HG02970 (cell line): ENCODE results near the gene RPGRIP1.
"Not testable (repeated sequence)": the region's sequence is repeated elsewhere in the genome, so short reads cannot be mapped to it uniquely, and the experiment has no call there.

Experiments used
- ATAC-seq: cut with Tn5 transposase; IDR thresholded peaks from one replicate; pipeline ENCODE4 v1.9.1; 2021; ENCODE audit warnings: mild to moderate bottlenecking, moderate library complexity, moderate number of reproducible peaks; ENCODE audit not compliant: unreplicated experiment, low FRiP score

Gene RPGRIP1

DNA sequence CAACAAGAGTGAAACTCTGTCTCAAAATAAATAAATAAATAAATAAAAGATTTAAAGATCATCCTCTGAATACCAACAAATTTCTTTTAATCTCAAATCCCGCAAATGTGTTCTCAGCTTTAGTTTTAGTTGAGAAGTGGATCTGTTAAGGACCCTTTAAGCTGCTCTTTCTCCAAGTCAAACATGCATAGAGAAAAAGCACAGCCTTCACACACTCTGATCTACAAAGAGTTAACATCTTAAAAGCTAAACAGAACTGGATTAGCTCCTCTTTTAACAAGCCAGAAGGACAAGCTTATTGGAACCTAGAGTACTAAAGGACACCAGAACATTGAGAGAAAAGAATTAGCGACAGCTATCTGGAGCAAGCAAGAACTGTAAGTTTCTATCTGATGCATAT lies at the start of gene RPGRIP1:
Gene RPGRIP1, plus strand, starts transcription at position 301 of the 400 bp plus-strand sequence. CDS start 7,894 bp downstream, outside the sequence.
- no peak for ATAC-seq

DNA sequence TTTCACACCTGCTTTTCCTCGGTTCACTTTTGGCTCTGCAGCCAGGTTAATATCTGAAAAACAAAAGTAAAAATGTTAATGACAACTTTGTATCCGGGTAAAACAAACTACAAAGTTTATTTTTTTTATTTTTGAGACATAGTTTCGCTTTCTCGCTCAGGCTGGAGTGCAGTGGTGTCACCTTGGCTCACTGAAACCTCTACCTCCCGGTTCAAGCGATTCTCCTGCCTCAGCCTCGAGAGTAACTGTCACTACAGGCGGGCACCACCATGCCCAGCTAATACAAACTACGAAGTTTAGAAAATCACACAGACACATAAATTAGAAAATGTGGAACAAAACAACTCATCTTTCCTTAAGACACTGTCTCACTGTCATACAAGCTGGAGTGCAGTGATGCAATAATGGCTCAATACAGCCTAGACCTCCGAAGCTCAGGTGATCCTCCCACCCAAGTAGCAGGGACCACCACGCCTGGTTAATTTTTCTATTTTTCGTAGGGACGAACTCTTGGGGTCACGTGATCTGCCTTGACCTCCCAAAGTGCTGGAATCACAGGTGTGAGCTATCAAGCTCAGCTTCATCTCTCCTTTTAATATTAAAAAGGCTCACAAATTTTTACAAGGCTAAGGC lies 48.7 kb upstream of the RPGRIP1 start:
- no peak for ATAC-seq

DNA sequence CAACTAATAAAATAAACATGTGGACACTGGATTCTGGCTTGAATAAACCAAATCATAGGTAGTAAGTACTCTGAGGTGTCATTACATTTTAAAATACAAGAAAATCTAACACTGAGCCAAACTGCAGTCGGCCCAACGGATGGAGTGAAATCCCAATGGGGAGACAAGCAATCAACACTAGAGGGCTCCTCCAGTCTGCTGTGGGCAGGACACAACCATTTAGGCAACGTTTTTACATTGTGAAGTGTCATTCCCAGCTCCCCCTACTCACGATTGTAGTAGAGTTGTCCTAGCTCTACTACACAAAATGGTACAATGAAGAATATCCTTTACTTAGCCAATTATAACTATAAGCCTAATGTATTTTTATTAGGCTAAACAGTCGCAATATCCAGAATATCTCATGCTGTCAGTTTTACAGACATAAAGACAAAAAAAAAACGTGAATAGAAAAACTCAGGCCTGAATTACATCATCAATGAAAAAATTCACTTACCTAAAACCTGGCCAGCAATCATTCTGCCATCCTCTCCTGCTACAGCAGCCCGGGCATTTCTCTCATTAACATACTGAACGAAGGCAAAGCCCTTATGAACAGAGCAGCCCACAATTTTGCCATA lies 46.3 kb upstream of the RPGRIP1 start:
- ATAC-seq, result no peak

DNA sequence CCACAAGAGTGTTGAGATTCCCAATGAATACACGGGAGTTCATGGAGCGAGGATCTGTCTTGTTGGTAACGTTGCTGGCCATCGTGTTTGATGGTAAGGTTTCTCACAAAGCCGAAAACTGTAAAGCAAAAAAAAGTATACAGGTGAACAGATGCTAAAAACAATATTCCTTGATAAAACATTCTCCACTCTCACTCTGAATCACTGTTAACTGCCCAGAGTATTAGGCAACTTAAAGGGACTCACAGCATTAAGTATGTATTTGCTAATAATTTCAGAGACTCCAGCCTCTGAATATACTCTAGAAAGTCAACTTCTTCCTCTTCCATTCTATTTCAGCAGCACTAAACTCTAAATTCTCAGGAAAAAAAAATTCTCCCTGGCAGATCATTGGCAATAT lies 45.8 kb upstream of the RPGRIP1 start:
- ATAC-seq, result no peak

DNA sequence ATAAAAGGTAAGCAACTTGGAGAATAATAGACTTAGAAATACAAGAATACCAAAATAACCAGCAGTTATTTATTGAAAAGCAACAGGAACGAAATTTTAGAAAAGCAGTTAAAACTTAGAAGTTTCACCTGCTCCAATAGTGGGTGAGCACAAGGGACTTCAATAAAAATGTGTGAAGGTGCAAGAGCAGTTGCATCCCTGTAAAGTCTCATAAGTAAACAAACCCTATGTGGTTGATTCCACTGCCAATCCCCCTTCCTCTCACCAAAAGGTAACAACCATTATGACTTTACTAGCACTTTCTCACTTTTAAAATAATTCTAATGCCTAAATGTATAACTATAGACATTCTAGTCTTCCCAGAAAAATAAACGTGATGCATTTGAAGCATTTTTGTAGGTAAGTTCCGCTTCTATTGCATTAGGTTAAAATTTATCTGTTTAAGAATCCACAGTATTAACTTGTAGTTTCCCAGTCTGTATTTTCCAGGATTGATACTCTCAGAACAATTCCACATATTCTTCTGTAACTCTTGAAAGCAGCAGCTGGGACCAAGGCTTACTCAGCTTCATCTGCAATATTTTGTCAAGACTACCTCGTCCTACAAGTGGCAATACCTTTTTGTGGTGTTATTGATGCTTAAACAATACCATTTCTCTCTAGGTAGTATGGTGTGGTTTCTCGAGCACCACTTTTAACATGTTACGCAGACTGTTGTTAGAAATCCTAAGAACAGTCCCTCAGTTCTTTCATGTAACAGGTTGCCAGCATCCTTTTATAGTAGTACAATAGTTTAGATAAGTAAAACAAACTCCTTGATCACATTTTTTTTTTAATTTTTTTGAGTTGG lies 42.7 kb upstream of the RPGRIP1 start:
- ATAC-seq, result no peak

DNA sequence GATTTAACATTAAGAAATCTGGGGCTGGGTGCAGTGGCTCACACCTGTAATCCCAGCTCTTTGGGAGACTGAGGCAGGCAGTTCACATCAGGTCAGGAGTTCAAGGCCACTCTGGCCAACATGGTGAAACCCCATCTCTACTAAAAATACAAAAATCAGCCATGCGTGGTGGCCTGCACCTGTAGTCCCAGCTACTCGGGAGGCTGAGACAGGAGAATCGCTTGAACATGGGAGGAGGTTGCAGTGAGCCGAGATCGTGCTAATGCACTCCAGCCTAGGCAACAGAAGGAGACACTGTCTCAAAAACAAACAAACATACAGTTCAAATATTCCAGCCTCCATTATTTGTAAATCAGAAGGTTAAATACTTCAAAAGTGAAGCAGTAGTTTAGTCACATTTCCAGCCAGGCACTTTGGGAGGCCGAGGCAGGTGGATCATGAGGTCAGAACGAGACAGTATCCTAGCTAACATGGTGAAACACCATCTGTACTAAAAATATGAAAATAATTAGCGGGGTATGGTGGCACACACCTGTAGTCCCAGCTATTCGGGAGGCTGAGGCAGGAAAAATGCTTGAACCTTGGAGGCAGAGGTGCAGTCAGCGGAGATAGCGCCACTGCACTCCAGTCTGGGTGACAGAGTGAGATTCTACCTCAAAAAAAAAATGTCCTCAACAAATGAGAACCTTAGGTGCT lies 40.9 kb upstream of the RPGRIP1 start:
- ATAC-seq, result no peak

DNA sequence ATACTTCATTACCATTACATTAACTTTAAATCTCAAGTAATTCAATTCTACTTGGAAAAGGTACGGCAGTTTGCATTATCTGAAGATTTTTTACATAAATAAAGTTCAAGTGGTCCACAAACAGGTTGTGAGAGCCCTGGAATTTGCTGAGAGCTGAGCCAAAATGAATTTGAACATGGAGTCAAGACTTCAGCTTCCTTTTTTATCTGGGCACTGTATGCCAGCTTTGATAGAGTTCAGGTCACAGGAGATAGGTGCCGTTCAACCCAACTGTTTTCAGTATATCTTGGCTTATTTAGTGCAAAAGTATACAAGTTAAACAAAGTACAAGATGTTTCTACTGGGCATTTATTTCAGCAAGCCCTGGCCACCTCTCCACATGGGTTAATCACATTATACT lies 39.5 kb upstream of the RPGRIP1 start:
- no peak for ATAC-seq

DNA sequence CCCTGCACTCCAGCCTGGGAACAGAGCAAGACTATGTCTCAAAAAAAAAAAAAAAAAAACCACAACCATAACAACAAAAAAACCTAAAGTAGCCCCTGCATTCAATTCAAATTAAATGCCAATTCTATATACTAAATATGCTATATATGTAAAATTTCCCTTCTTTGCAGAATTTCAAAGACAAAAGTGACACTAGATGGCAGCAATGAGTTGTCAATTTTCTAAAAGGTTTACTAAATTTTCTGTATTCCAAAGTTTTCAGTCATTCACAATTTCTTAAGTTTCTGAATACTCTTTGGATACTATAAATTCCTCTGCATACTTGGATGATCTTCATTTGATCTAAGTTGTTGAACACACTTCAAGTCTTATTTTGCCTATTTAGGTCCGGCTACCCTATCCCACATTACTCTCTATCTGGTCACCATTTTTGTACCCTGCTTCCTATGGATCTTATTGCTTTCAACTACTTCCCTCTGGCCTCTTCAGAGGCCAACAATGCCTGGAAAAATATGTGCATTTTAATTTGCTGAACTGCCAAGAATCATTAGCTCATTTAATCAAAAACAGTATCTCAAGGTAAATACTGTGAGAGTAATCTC lies 38.6 kb upstream of the RPGRIP1 start:
- no peak for ATAC-seq

DNA sequence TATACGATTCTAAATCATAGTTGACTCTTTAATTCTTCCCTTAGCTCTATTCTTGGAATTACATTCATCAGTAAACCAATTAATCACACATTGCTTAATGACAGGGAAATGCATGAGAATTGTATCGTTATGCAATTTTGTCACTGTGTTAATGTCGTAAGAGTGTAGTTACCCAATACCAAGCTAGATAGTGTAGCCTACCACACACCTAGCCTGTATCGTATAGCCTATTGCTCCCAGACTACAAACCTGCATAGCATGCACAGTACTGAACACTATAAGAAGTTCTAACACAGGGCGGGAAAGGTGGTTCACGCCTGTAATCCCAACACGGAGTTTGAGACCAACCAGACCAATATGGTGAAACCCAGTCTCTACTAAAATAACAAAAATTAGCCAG lies 35.3 kb upstream of the RPGRIP1 start:
- no peak for ATAC-seq

DNA sequence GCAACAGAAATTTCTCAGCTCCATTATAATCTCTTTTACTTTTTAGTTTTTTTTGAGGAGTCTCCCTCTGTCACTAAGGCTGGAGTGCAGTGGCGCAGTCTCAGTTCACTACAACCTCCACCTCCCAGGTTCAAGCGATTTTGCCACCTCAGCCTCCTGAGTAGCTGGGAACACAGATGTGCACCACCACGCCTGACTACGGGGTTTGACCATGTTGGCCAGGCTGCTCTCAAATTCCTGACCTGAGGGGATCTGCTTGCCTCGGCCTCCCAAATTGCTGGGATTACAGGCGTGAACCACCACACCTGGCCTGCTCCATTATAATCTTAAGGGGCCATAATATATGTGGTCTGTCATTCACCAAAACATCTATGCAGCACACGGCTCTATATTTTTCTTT lies 34.1 kb upstream of the RPGRIP1 start:
- no peak for ATAC-seq

DNA sequence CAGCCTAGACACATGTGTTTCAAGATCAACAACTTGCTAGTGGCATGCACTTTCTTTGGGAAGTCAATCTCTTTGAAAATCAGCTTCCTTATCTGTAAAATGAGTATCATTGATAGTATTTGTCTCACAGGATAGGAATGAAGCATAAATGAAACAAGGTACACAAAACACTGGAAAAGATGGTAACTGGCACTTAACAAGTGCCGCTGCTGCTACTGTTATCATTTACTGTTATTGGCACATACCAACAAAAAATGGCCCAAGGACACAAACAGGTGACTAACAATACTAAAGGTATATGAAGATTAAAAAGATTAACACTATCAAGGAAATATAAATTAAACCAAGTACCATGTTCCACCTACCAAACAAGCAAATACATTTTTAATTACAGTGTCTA lies 31.5 kb upstream of the RPGRIP1 start:
- ATAC-seq, result no peak

DNA sequence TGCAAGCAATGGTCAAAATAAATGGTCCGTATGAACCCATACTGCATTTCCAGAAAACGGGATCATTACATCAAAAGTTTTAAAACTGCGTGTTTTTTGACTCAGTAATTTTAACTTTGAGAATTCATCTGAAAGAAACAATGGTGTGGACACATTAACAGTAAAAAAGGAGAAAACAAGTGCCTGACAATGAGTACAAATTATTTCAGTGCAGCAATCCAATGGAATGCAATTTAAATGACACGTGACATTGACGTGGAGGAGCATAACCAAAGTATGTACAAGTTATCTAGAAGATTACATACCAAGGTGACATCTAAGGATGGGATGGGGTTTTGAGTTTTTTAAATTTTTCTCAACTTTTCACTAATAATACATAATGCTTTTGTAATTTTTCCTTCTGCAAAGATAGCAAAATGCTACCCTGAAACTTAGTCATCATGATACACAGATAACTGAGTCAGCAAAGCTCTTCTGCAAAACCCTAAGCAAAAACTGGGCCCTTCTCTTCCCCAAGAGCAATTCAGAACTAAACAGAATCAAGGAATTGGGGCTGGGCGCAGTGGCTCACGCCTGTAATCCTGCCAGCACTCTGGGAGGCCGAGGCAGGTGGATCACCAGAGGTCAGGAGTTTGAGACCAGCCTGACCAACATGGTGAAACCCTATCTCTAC lies 31.0 kb upstream of the RPGRIP1 start:
- ATAC-seq, result no peak

DNA sequence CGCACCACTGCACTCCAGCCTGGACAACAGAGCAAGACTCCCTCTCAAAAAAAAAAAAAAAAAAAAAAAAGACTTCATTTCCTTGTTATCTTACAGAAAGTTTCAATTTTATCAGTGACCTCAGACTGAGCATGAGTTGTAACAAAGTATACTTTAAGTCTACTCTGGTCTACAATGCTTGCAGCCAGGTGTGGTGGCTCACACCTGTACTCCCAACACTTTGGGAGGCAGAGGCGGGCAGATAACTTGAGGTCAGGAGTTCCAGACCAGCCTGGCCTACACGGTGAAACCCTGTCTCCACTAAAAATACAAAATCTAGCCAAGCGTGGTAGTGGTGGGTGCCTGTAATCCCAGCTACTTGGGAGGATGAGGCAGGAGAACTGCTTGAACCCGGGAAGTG lies 28.7 kb upstream of the RPGRIP1 start:
- ATAC-seq, result no peak

DNA sequence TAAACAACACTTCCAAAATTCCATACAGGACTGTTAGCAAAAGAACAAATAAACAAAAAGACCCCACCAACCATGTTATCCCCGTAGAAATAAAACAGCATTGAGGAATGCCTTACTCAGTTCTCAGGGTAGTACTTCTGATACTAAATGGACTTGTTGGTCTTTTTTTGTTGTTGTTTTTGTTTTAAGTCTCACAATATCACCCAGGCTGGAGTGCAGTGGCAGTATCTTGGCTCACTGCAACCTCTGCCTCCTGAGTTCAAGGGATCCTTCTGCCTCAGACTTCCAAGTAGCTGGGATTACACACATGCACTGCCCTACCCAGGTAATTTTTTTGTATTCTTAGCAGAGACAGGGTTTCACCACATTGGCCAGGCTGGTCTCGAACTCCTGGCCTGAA lies 27.7 kb upstream of the RPGRIP1 start:
- no peak for ATAC-seq

DNA sequence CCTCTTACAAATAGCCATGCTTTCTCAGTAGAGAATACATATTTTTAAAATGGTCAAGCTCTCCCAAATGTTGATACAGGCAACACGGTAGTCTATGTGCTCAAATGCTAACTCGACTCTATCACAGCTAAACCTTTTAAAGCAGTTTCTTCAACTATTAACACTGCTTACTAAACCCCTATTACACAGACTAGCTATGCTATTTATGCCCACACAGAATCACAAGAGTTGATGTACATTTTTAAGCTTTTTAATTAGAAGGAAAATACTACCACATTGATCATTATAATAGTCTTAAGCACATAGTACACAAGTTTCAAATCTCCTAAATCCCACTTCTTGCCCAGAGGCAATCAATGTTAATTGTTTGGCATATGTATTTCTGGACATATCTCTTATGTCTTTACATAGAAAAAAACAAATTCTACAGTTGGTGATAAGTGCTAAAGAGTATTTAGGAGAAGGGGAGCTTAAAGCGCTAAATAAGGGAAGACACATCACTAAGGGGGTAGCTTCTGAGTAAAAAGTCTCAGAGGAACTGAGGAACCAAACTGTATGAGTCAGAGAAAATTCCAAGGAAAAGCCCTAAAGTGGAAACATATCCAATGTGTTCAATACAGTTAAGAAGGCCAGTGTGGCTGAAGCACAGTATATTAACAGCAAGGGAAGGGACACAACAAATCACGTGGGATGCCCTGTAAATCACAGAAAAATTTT lies 24.3 kb upstream of the RPGRIP1 start:
- ATAC-seq, result no peak

DNA sequence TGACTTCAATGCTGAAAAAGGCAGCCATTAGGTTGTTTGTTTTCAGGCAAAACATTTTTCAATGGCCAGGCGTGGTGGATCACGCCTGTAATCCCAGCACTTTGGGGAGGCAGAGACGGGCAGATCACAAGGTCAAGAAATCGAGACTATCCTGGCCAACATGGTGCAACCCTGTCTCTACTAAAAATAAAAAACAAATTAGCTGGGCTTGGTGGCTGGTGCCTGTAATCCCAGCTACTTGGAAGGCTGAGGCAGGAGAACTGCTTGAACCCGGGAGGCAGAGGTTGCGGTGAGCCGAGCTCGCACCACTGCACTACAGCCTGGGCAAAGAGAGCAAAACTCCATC lies 23.8 kb upstream of the RPGRIP1 start:
- ATAC-seq, result not testable (repeated sequence)

DNA sequence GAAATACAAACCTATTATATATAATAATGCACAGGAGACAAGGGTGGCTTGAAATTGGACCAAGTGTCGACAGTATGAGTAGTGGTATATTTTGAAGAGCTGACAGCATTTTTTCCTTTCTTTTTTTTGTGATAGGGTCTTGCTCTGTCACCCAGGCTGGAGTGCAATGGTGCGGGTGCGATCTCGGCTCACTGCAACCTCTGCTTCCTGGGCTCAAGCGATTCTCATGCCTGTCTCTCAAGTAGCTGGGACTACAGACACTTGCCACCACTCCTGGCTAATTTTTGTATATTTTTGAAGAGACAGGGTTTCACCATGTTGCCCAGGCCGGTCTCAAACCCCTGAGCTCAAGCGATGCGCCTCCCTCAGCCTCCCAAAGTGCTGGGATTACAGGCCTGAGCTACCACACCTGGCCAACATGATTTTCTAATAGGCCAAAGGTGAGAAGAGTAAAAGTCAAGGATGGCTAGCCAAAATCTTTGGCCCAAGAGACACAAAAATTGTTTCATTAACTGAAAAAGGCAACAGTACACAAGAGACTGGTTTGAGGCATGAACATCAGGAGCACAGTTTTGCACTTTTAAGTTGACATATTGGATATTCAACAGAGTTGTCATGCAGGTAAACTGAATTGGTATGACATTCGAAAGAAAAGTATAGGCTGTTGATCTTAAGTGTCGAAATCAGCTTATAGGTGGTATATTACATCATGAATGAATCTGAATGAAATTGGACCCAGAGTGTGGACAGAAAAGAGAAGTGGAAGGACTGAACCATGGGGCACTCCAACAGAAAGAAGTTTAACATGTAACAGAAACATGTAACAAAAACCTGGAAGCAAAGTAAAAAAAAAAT lies 23.1 kb upstream of the RPGRIP1 start:
- ATAC-seq, result no peak

DNA sequence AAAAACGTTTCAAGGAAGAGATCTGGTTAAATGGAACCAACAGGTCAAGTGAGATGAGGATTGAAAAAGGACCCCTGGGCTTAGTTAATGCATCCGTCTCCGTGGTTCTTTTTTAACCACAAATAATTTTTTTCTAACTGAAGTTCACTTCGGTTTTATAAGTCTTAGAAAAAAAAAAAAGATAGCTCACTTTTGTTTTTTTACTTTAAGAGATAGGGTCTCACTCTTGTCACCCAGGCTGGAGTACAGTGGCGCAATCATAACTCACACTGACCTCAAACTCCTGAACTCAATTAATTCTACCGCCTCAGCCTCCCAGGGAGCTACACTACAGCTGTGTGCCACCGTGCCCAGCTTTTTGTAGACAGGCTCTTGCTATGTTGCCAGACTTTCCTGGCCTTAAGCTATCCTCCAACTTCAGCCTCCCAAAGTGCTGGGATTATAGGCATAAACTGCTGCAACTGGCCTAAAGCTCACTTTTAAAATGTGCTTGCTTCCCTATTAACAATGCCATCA lies 22.4 kb upstream of the RPGRIP1 start:
- no peak for ATAC-seq
